Right ventricle myocardium inferior (tissue), 1 donor: ENCODE measurements around the gene MEIS3. TPM values are rescaled to one million over a fixed set of nuclear protein-coding genes. Genes with fewer than 3 reads are reported as not detected.

ENCODE experiments used
- ATAC-seq: fragments of 200-7000 bp; cut with Tn5 transposase; one replicate; pipeline ENCODE4 v1.9.1; 2020; ENCODE audit warnings: mild to moderate bottlenecking, moderate library complexity
- DNase-seq: peaks from one replicate; pipeline ENCODE4 v3.0.0; 2021; ENCODE audit errors: missing footprints
- intact Hi-C: fragments of 100-400 bp; cut with DNase I; formaldehyde crosslinking; loops from one replicate; pipeline ENCODE4 v1.11.0; 2022
- total RNA-seq: library from RNA; stranded (reverse); fragmentation: NEBNext Ultra II Directional; extraction: Animal tissue kit (Norgen Biotek cat#: 25700); gene quantifications from one replicate; pipeline ENCODE4 v1.2.1, GENCODE V29; 2021
- donor health status: DM: no; HTN: yes; CAD: no; lungs with severe emphysema.

The MEIS3 gene
- total RNA-seq, 1 donor from 2014 or later: 3.8 TPM

GRCh38 chr19:47437500-47437899, 18.2 kb upstream of the MEIS3 start:
- ATAC-seq (no peak), DNase-seq (no peak)
- intact Hi-C loops: loop anchor here (10.0 kb wide), 1 partner anchor 167 kb away; the partner anchor contains the start of gene BICRA

- DNase-seq (peak; percentile 87), ATAC-seq (peak; percentile 87)
- intact Hi-C loops: loop anchor here (1.0 to 10.0 kb wide), 4 partner anchors 78 to 270 kb away; partner anchors contain the start of genes BICRA and NAPA
These were observed 17.5 kb upstream of the MEIS3 start for GRCh38 chr19:47436712-47437401.

DNA sequence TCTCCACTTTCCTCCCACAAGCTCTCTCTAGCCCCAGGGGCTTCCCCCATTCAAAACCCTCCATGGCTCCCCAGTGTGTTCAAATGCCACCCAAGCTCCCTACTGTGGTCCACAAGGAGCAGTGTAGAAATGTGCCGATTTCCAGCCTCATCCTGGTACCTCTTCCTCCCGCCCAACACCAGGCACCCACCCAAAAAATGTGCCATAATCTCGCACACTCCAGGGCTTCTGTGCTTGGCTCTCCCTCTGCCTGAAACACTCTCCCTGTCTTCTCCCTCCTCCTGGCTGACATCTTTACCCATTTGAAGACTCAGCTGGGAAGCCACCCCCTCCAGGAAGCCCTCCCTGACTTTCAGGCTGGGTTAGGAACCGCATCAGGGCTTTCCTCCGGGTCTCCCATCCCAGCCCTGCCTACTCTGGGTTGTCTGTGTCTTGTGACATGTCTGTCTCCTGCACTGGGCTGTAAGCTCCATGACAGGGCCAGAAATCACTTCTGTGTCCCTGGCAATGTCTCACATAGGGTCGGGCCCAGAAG, 16.6 kb upstream of the MEIS3 start:
- intact Hi-C loops: loop anchor here (1.0 to 10.0 kb wide), 4 partner anchors 79 to 271 kb away; partner anchors contain the start of genes BICRA and NAPA
- ATAC-seq (no peak), DNase-seq (no peak)

DNA sequence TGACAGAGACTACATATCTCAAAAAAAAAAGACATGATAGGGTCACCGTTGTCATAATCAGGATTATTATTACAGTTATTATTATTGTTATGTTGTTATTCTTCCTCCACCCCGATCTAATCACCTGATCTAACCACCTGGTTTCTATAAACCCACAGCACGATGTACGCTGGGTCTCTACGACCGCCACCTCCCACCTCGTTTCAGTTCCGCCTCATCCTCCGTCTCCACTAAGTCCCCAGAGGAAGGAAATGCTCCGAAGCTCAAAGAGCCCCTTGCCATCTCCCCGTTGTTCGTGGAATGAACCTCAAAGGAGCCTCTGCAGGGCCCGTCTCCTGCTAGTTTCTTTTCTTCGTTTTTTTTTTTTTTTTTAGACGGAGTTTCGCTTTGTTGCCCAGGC, 15.9 kb upstream of the MEIS3 start:
- intact Hi-C loops: loop anchor here (10.0 kb wide), 1 partner anchor 170 kb away; the partner anchor contains the start of gene BICRA
- ATAC-seq: no peak

DNA sequence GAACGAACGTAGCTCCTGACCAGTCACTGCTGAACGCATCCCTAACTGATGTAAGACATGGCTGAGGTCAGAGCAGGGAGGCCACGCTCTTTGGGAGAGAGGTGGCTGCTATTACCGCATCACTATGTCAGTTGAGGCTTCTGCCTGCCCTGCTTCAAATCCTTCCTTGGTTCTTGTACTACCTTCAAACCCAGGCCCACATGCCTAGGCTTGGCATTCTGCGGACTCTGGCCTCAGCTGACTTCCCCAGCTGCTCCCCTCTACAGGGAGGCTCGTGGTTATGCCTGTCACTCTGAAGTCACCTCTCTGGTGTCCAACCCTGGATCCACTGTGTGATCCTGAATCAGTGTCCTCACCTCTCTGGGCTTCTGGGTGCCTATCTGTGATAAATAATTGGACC, 14.8 kb upstream of the MEIS3 start:
- no peak for ATAC-seq
- intact Hi-C loops: loop anchor here (10.0 kb wide), 1 partner anchor 171 kb away; the partner anchor contains the start of gene BICRA
- DNase-seq: no peak

More for the DNA sequence above, 15.9 kb upstream of the MEIS3 start:
- DNase-seq: no peak

- DNase-seq: no peak
- no peak for ATAC-seq
- intact Hi-C loops: loop anchor here (10.0 kb wide), 1 partner anchor 172 kb away; the partner anchor contains the start of gene BICRA
These were observed 13.8 kb upstream of the MEIS3 start for GRCh38 chr19:47433121-47433520.

DNA sequence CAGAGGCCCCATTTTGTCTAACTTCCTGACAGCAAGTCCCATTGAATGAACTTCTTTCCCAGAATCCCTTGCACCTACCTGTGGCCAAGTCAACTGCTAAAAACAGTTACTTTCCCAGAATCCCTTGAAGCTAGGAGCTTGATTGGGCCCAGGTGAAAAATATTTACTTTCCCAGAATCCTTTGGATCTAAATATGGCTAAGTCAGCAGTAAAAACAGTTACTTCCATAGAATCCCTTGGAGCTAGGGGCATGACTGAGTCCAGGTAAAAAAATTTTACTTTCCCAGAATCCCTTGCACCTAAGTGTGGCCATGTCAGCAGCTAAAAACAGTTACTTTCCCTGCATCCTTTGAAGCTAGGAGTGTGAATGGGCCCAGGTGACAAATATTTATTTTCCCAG, 13.2 kb upstream of the MEIS3 start:
- intact Hi-C loops: loop anchor here (10.0 kb wide), 1 partner anchor 172 kb away; the partner anchor contains the start of gene BICRA
- no peak for DNase-seq
- ATAC-seq: no peak

GRCh38 chr19:47432091-47432490, 12.8 kb upstream of the MEIS3 start:
- intact Hi-C loops: loop anchor here (10.0 kb wide), 1 partner anchor 173 kb away; the partner anchor contains the start of gene BICRA
- ATAC-seq (no peak), DNase-seq (no peak)

GRCh38 chr19:47430041-47430802, 10.9 kb upstream of the MEIS3 start:
- intact Hi-C loops: loop anchor here (10.0 kb wide), 1 partner anchor 175 kb away; the partner anchor contains the start of gene BICRA
- DNase-seq (no peak), ATAC-seq (no peak)

DNA sequence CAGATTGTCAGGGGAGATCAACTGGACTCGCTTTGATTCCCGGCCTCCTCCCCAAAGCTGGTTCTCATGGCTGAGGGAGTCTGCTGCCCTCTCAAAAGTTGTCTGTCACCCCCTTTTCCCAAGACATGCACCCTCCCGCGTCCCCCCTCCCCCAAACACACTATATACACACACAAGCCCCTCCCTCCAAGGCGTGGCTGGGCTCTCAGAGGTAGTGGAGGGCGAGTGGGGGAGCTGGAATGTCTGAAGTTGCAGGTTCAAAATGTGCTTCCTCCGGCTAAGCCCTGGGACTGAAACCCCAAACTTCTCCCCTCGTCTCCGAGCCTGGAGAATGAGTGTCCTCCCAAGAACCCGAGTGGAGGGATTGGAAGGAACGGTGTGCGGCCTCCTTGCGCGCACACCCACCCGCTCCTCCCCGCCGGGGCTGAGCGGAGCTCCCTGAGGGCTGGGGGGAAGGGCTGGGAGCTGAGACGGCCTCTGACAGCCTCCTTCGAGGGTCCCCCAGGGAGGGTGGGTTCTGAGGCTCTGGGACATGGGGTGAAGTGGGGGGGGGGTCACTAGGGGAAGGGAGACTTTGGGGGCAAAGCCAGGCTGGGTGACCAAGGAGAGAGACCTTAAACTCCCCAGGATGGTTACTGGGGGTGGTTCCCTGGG, 9.9 kb upstream of the MEIS3 start:
- DNase-seq: no peak
- intact Hi-C loops: loop anchor here (10.0 kb wide), 1 partner anchor 134 kb away; no protein-coding TSS in a partner anchor
- no peak for ATAC-seq

GRCh38 chr19:47428177-47428894, 9.0 kb upstream of the MEIS3 start:
- peak; percentile 88 for ATAC-seq
- intact Hi-C loops: loop anchor here (10.0 kb wide), 1 partner anchor 134 kb away; no protein-coding TSS in a partner anchor

DNA sequence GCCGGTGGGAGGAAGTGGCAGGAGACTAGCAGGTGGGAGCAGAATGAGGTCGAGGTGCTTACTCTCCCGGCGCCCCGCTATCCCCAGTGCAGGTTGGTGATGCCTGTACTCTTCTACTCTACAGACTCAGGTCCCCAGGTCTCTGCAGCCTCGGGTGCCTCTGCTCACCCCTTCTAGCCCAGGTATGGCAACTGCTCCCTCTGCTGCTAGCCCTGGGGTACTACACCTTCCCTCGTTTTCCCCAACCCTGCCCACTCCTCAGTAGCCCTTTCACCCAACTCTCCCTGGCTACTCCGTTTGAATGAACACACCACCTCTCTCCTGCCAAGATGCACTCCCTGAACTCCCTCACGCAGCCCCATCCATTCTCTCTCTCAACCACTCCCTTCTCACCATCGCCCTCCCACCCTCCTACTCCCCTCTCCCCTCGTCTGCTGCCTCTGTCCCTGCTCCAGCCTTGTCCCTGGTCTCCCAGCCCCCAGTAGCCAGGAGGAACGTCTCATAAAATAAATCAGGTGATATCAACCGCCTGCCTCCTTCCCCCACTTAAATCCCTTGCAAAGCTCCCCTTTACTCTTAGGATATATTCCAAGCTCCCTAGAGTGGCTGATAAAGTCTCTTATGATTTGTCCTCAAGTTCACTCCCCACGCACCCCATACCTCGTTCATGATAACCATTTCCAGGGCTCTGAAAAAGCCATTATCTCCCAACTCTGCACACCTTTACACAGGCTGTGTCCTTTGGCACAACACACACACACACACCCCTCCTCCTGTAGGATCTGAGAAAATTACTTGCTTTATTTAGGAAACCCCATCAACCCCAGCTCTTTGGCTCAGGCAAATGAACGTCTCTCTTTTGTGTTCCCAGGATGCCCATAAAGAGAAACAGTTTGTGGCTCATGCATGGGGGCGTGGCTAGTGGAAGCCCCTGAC, 8.2 kb upstream of the MEIS3 start:
- intact Hi-C loops: loop anchor here (2.0 to 10.0 kb wide), 2 partner anchors 133 to 279 kb away; no protein-coding TSS in a partner anchor
- ATAC-seq: peak; percentile 61
- no peak for DNase-seq

More at GRCh38 chr19:47428177-47428894, 9.0 kb upstream of the MEIS3 start:
- peak; percentile 87 for DNase-seq

GRCh38 chr19:47423203-47423882, 4.0 kb upstream of the MEIS3 start:
- no peak for ATAC-seq

DNA sequence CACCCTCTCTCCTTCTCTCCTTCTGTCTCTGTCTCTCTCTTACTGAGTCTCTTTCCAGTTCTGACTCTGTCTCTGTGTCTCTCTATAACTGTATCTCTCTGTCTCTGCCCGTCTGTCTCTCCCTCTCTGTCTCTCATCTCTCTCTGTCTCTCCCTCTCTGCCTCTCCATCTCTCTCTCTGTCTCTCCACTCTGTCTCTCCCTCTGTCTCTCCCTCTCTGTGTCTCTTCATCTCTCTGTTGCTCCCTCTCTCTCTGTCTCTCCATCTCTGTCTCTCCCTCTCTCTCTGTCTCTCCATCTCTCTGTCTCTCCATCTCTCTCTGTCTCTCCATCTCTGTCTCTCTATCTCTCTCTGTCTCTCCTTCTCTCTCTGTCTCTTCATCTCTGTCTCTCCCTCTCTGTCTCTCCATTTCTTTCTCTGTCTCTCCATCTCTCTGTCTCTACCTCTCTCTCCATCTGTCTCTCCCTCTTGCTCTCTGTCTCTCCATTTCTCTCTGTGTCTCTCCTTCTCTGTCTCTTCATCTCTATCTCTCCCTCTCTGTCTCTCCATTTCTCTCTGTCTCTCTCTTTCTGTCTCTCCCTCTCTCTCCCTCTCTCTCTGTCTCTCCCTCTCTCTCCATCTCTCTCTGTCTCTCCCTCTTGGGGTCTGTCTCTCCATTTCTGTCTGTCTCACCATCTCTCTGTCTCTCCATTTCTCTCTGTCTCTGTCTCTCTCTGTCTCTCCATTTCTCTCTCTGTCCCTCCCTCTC, 3.3 kb upstream of the MEIS3 start:
- ATAC-seq: no peak

More at GRCh38 chr19:47423203-47423882, 4.0 kb upstream of the MEIS3 start:
- no peak for DNase-seq
- intact Hi-C loops: loop anchor here (10.0 kb wide), 1 partner anchor 129 kb away; no protein-coding TSS in a partner anchor

DNA sequence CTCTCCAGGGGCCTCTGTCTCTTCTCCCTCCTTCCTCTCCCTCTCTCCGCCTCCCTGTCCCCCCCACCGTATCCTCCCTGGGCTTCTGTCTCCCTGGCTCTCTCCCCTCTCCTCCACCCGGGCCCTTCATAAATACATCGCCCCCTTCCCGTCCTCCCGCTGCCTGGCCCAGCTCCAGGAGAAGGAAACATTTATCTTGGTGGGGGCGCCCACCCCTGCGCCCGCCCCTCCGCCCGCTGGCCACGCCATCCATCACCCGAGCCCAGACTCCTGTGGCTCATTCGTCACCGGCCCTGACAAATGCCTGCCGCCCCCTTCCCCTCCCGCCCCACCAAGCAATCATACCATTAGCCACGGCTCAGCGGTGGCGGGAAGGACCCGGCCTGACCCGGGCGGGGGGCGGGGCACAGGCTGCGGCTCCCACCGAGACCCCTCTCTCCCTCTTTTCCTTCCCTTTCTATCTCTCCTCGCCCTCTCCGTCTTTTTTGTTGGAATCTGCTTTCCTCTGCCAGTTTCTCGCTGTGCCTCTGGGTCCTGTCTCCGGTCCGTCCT, 2.6 kb upstream of the MEIS3 start:
- intact Hi-C loops: loop anchor here (10.0 kb wide), 1 partner anchor 127 kb away; no protein-coding TSS in a partner anchor
- ATAC-seq: no peak

More for the DNA sequence above, 3.3 kb upstream of the MEIS3 start:
- intact Hi-C loops: loop anchor here (10.0 kb wide), 1 partner anchor 128 kb away; no protein-coding TSS in a partner anchor
- DNase-seq: no peak

More for the DNA sequence above, 2.6 kb upstream of the MEIS3 start:
- no peak for DNase-seq
